Activated B cell treated with CpG ODN at 0.5 μM for 24 hours (primary cell): Measurements from ENCODE around the gene CXCR5. TPM values are rescaled to one million over a fixed set of nuclear protein-coding genes. Genes with fewer than 3 reads are reported as not detected.

ENCODE experiments used
- ATAC-seq: fragments of 200-7000 bp; cut with Tn5 transposase; one replicate; pipeline ENCODE4 v1.10.0; 2021; ENCODE audit warnings: low read depth, mild to moderate bottlenecking, moderate library complexity
- CTCF ChIA-PET: fragments of 350-600 bp; sonication (Branson Sonifier 250); formaldehyde crosslinking; loops from one replicate; lab custom pipeline; 2021; ENCODE audit warnings: antibody characterized with exemption; lab: Charles Lee
- POLR2A ChIA-PET: fragments of 350-600 bp; sonication (Branson Sonifier 250); formaldehyde crosslinking; loops from one replicate; lab custom pipeline; 2021; ENCODE audit warnings: antibody characterized with exemption; lab: Charles Lee
- DNase-seq: peaks from one replicate; pipeline ENCODE4 v3.0.0; 2022
- H3K27ac Mint-ChIP-seq: one replicate; pipeline ENCODE4 v1.8.0; 2020; ENCODE audit warnings: mixed read lengths
- H3K27me3 Mint-ChIP-seq: one replicate; pipeline ENCODE4 v1.8.0; 2021; ENCODE audit warnings: mixed read lengths
- H3K36me3 Mint-ChIP-seq: one replicate; pipeline ENCODE4 v1.8.0; 2021; ENCODE audit warnings: low read depth, mixed read lengths
- H3K4me1 Mint-ChIP-seq: one replicate; pipeline ENCODE4 v1.8.0; 2021; ENCODE audit warnings: mixed read lengths
- H3K4me3 Mint-ChIP-seq: one replicate; pipeline ENCODE4 v1.8.0; 2020; ENCODE audit warnings: mild to moderate bottlenecking, mixed read lengths
- H3K9me3 Mint-ChIP-seq: one replicate; pipeline ENCODE4 v1.8.0; 2020; ENCODE audit warnings: mixed read lengths
- CTCF ChIP-seq: fragments of 200-600 bp; IDR thresholded peaks from one replicate; pipeline ENCODE4 v1.8.0; 2022; ENCODE audit warnings: antibody characterized with exemption, mild to moderate bottlenecking
- intact Hi-C: fragments of 100-400 bp; cut with micrococcal nuclease; formaldehyde crosslinking; loops from one replicate; pipeline ENCODE4 v1.15.1; 2024
- total RNA-seq: library from RNA; stranded (reverse); gene quantifications from 2 replicates; pipeline ENCODE4 v1.2.3, GENCODE V29; 2022

The CXCR5 gene
- total RNA-seq, 1 donor from 2014 or later: 199 TPM

- CTCF ChIA-PET: no interaction called here
- POLR2A ChIA-PET: interaction anchor here (0.5 to 3.4 kb wide), 5 partner anchors 22 to 319 kb away, joined by 3 to 21 read pairs (median 12); partner anchors contain the start of gene DDX6
- no peak overlapping the region for H3K27ac Mint-ChIP-seq
Observed at GRCh38 chr11:118846181-118846935, 37.3 kb upstream of the CXCR5 start.

GRCh38 chr11:118849825-118850224 is 33.9 kb upstream of the CXCR5 start:
- Mint-ChIP-seq H3K9me3 (no peaks in the 10 kb centered on the region), H3K4me3 (no peak overlapping the region), H3K27me3 (no peaks in the 10 kb centered on the region), H3K27ac (no peak overlapping the region), H3K36me3 (no peaks in the 10 kb centered on the region), H3K4me1 (peaks cover 48% of the 10 kb centered on the region)
- ATAC-seq: no peak
- no peak for TF ChIP-seq CTCF
- intact Hi-C loops: no loop called here
- POLR2A ChIA-PET: interaction anchor here (0.7 to 1.1 kb wide), 3 partner anchors 24 to 29 kb away, joined by 4 to 8 read pairs (median 4); no protein-coding TSS in a partner anchor
- CTCF ChIA-PET: no interaction called here
- DNase-seq: no peak

More at GRCh38 chr11:118846181-118846935, 37.3 kb upstream of the CXCR5 start:
- TF ChIP-seq CTCF: no peak
- Mint-ChIP-seq H3K27me3 (no peaks in the 10 kb centered on the region), H3K4me3 (no peak overlapping the region), H3K9me3 (no peaks in the 10 kb centered on the region), H3K36me3 (no peaks in the 10 kb centered on the region), H3K4me1 (peaks cover 50% of the 10 kb centered on the region)
- ATAC-seq (peak; percentile 18), DNase-seq (no peak)
- intact Hi-C loops: no loop called here

- TF ChIP-seq CTCF: no peak
- Mint-ChIP-seq H3K36me3 (no peaks in the 10 kb centered on the region), H3K4me1 (peaks cover 42% of the 10 kb centered on the region), H3K27ac (peak overlapping the region; percentile 64), H3K9me3 (no peaks in the 10 kb centered on the region), H3K27me3 (no peaks in the 10 kb centered on the region), H3K4me3 (peak overlapping the region; percentile 55)
- ATAC-seq: peak; percentile 87
- DNase-seq: no peak
- POLR2A ChIA-PET: interaction anchor here (0.6 to 2.3 kb wide), 17 partner anchors 8 to 156 kb away, joined by 3 to 30 read pairs (median 5); partner anchors contain the start of gene DDX6
- intact Hi-C loops: loop anchor here (2.0 kb wide), 1 partner anchor 13 kb away; no protein-coding TSS in a partner anchor
- CTCF ChIA-PET: interaction anchor here (0.5 to 1.2 kb wide), 3 partner anchors 13 to 61 kb away, joined by 3 read pairs; partner anchors contain the start of gene DDX6
Observed at GRCh38 chr11:118851970-118852369, 31.7 kb upstream of the CXCR5 start.

GRCh38 chr11:118853678-118854077 is 30.0 kb upstream of the CXCR5 start:
- intact Hi-C loops: loop anchor here (2.0 kb wide), 1 partner anchor 15 kb away; no protein-coding TSS in a partner anchor
- no peak overlapping the region for H3K4me3 Mint-ChIP-seq
- ChIA-PET CTCF (no interaction called here), POLR2A (interaction anchor here (0.8 to 5.5 kb wide), 3 partner anchors 16 to 63 kb away, joined by 3 to 45 read pairs (median 30); partner anchors contain the start of gene DDX6)
- no peaks in the 10 kb centered on the region for H3K36me3 Mint-ChIP-seq
- DNase-seq (no peak), ATAC-seq (no peak)
- no peaks in the 10 kb centered on the region for H3K9me3 Mint-ChIP-seq
- H3K27ac Mint-ChIP-seq: no peak overlapping the region
- no peak for TF ChIP-seq CTCF
- H3K4me1 Mint-ChIP-seq: peaks cover 44% of the 10 kb centered on the region
- no peaks in the 10 kb centered on the region for H3K27me3 Mint-ChIP-seq

- H3K27me3 Mint-ChIP-seq: no peaks in the 10 kb centered on the region
- H3K4me1 Mint-ChIP-seq: peaks cover 56% of the 10 kb centered on the region
- ATAC-seq (no peak), DNase-seq (no peak)
- POLR2A ChIA-PET: interaction anchor here (1.0 to 5.5 kb wide), 8 partner anchors 13 to 67 kb away, joined by 3 to 45 read pairs (median 4); partner anchors contain the start of genes CXCR5 and DDX6
- H3K27ac Mint-ChIP-seq: peak overlapping the region; percentile 19
- no peak overlapping the region for H3K4me3 Mint-ChIP-seq
- H3K9me3 Mint-ChIP-seq: no peaks in the 10 kb centered on the region
- no peaks in the 10 kb centered on the region for H3K36me3 Mint-ChIP-seq
- TF ChIP-seq CTCF: no peak
- CTCF ChIA-PET: interaction anchor here (1.0 to 1.3 kb wide), 2 partner anchors 14 to 166 kb away, joined by 3 to 4 read pairs; no protein-coding TSS in a partner anchor
- intact Hi-C loops: no loop called here
Observed at GRCh38 chr11:118856314-118856713, 27.4 kb upstream of the CXCR5 start.
